BLaER1 (cell line): ENCODE measurements around the gene ZCCHC24.

Experiments used
- H3K27ac ChIP-seq: shearing (Covaris generic); formaldehyde crosslinking; 2 replicates; pipeline ENCODE4 v1.8.1; 2022
- H3K27me3 ChIP-seq: shearing (Covaris generic); formaldehyde crosslinking; 2 replicates; pipeline ENCODE4 v1.8.1; 2022
- H3K36me3 ChIP-seq: shearing (Covaris generic); formaldehyde crosslinking; 2 replicates; pipeline ENCODE4 v1.8.1; 2022
- H3K4me1 ChIP-seq: shearing (Covaris generic); formaldehyde crosslinking; 2 replicates; pipeline ENCODE4 v1.8.1; 2022
- H3K4me2 ChIP-seq: shearing (Covaris generic); formaldehyde crosslinking; 2 replicates; pipeline ENCODE4 v1.8.1; 2022
- H3K4me3 ChIP-seq: shearing (Covaris generic); formaldehyde crosslinking; 2 replicates; pipeline ENCODE4 v1.8.1; 2022
- H3K9ac ChIP-seq: shearing (Covaris generic); formaldehyde crosslinking; 2 replicates; pipeline ENCODE4 v1.8.1; 2022
- H3K9me3 ChIP-seq: shearing (Covaris generic); formaldehyde crosslinking; 2 replicates; pipeline ENCODE4 v1.8.1; 2022
- H4K20me1 ChIP-seq: shearing (Covaris generic); formaldehyde crosslinking; 2 replicates; pipeline ENCODE4 v1.8.1; 2022
- Cebpa-rat ChIP-seq: shearing (Covaris generic); IDR thresholded peaks from 2 replicates; pipeline ENCODE4 v1.8.1; 2022

ZCCHC24 gene

DNA sequence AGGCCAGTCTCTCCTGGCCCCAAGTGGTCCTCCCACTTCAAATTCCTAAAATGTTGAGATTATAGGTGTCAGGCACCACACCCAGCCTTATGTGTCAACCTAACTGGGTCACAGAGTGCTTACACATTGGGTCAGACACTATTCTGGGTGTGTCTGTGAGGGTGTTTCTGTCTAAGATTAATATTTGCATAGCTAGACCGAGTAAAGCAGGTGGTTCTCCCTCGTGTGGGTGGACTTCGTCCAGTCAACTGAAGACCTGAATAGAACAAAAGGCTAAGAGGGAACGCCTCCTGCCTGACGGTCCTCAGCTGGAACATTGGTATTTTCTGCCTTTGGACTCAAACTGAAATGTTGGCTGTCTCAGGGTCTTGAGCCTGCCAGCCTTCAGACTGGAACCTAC lies 86.6 kb downstream of the ZCCHC24 start:
- no peak for TF ChIP-seq Cebpa-rat
- Histone ChIP-seq H3K4me3 (no peak overlapping the region), H3K4me2 (no peak overlapping the region), H3K4me1 (peaks cover 13% of the 10 kb centered on the region), H3K27ac (no peak overlapping the region), H4K20me1 (peaks cover 28% of the 10 kb centered on the region), H3K9ac (no peak overlapping the region), H3K36me3 (peaks cover 46% of the 10 kb centered on the region), H3K27me3 (no peaks in the 10 kb centered on the region), H3K9me3 (peaks cover 6% of the 10 kb centered on the region; the same call in 1 of the 2 replicates)

DNA sequence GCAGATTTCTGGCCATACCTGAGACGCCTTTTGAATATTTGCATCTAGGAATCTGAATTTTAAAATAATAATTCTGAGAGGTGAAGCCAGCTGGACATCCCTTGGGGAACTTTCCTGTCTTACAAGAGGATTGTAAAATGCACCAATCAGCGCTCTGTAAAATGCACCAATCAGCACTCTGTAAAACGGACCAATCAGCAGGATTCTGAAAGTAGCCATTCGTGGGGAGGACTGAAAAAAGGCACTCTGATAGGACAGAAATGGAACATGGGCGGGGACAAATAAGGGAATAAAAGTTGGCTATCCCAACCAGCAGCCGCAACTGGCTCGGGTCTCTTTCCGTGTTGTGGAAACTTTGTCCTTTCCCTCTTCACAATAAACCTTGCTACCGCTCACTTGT lies 88.2 kb downstream of the ZCCHC24 start:
- H3K9ac ChIP-seq = no peak overlapping the region
- no peak overlapping the region for H3K27ac ChIP-seq
- H4K20me1 ChIP-seq = peaks cover 45% of the 10 kb centered on the region
- H3K9me3 ChIP-seq = peaks cover 6% of the 10 kb centered on the region; the same call in 1 of the 2 replicates
- no peak overlapping the region for H3K4me2 ChIP-seq
- H3K4me3 ChIP-seq = no peak overlapping the region
- no peak for TF ChIP-seq Cebpa-rat
- peaks cover 63% of the 10 kb centered on the region for H3K36me3 ChIP-seq
- no peaks in the 10 kb centered on the region for H3K27me3 ChIP-seq
- peaks cover 13% of the 10 kb centered on the region for H3K4me1 ChIP-seq

DNA sequence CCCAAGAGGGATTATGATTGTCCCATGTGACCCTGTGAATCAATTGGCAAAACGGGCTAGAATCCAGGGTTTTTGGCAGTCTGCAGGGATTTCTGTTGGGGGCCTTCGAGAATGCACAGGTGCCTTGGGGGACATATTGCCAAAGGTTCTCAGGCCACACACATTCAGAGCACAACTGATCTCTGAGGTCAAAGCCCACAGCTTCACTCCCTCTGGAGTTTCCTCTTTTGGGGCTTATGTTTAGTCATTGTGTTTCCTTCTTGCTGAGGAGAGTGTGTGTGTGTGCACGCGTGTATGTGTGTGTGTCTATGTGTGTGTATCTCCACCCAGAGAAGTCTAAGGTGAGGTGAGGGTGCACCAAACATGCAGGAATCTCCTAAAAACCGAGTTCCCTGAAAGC lies 89.3 kb downstream of the ZCCHC24 start:
- TF ChIP-seq Cebpa-rat = no peak
- Histone ChIP-seq H3K4me3 (no peak overlapping the region), H3K27me3 (no peaks in the 10 kb centered on the region), H4K20me1 (peaks cover 55% of the 10 kb centered on the region), H3K4me1 (peaks cover 13% of the 10 kb centered on the region), H3K4me2 (peak overlapping the region; percentile 36; the same call in 1 of the 2 replicates), H3K9ac (no peak overlapping the region), H3K27ac (no peak overlapping the region), H3K9me3 (peaks cover 6% of the 10 kb centered on the region; the same call in 1 of the 2 replicates), H3K36me3 (peaks cover 73% of the 10 kb centered on the region)

DNA sequence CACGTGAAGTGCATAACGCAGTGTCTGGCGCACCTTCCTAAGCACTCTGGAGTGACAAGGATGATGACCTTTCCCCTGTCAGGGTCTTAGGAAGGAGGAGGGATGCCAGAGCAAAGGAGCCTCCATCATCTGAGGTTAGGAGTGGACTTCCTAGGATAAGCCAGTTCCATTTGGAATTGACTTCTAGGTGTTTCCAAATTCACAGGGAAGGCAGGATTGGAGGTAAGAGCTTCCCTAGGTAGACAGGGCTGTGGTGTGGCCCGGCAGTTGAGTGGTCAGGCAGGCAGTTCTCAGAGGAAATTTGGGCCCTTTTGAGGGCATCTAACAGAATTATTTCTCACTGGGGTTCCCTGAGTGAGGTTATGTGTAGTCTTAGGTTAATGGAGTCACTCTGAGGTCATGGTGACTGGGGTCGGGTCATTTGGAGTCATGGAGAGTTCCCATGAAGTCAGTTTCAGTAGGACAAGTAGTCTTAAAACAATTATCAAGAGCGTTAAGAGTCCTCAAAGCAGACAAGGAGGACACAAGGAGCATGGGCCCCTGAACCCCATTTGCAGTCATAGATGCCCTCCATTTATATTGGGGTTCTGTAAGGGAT lies 89.9 kb downstream of the ZCCHC24 start:
- Histone ChIP-seq H3K4me3 (no peak overlapping the region), H3K27ac (no peak overlapping the region), H3K27me3 (no peaks in the 10 kb centered on the region), H4K20me1 (peaks cover 61% of the 10 kb centered on the region), H3K36me3 (peaks cover 79% of the 10 kb centered on the region), H3K9me3 (peaks cover 6% of the 10 kb centered on the region; the same call in 1 of the 2 replicates), H3K4me1 (peaks cover 13% of the 10 kb centered on the region), H3K4me2 (peak overlapping the region; percentile 36; the same call in 1 of the 2 replicates), H3K9ac (no peak overlapping the region)
- TF ChIP-seq Cebpa-rat = no peak

- Histone ChIP-seq H3K27ac (no peak overlapping the region), H3K9ac (no peak overlapping the region), H3K27me3 (no peaks in the 10 kb centered on the region), H3K4me2 (no peak overlapping the region), H3K4me3 (no peak overlapping the region), H4K20me1 (peaks cover 70% of the 10 kb centered on the region), H3K9me3 (peaks cover 6% of the 10 kb centered on the region; the same call in 1 of the 2 replicates), H3K36me3 (peaks cover 88% of the 10 kb centered on the region), H3K4me1 (peaks cover 19% of the 10 kb centered on the region)
- no peak for TF ChIP-seq Cebpa-rat
Observed at GRCh38 chr10:79354615-79355014, 90.8 kb downstream of the ZCCHC24 start.

DNA sequence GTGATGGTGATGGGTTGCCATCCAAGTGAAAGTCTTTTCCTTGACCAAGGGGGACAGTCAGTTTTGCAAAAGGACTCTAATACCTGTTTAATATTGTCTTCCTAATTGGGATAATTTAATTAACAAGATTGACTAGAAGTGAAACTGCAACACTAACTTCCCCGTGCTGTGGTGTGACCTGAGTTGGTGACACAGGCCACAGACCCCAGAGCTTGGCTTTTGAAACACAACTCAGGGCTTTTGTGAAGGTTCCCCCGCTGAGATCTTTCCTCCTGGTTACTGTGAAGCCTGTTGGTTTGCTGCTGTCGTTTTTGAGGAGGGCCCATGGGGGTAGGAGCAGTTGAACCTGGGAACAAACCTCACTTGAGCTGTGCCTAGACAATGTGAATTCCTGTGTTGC lies 91.3 kb downstream of the ZCCHC24 start:
- Histone ChIP-seq H3K27ac (no peak overlapping the region), H3K4me2 (no peak overlapping the region), H4K20me1 (peaks cover 75% of the 10 kb centered on the region), H3K9me3 (peaks cover 6% of the 10 kb centered on the region; the same call in 1 of the 2 replicates), H3K4me3 (no peak overlapping the region), H3K36me3 (peaks cover 92% of the 10 kb centered on the region), H3K4me1 (peaks cover 23% of the 10 kb centered on the region), H3K27me3 (no peaks in the 10 kb centered on the region), H3K9ac (no peak overlapping the region)
- no peak for TF ChIP-seq Cebpa-rat

GRCh38 chr10:79353726-79354125 lies 91.7 kb downstream of the ZCCHC24 start:
- Histone ChIP-seq H4K20me1 (peaks cover 79% of the 10 kb centered on the region), H3K36me3 (peaks cover 92% of the 10 kb centered on the region), H3K4me3 (no peak overlapping the region), H3K4me2 (no peak overlapping the region), H3K9ac (no peak overlapping the region), H3K27me3 (no peaks in the 10 kb centered on the region), H3K4me1 (peaks cover 27% of the 10 kb centered on the region), H3K9me3 (peaks cover 6% of the 10 kb centered on the region; the same call in 1 of the 2 replicates), H3K27ac (no peak overlapping the region)
- TF ChIP-seq Cebpa-rat = no peak

DNA sequence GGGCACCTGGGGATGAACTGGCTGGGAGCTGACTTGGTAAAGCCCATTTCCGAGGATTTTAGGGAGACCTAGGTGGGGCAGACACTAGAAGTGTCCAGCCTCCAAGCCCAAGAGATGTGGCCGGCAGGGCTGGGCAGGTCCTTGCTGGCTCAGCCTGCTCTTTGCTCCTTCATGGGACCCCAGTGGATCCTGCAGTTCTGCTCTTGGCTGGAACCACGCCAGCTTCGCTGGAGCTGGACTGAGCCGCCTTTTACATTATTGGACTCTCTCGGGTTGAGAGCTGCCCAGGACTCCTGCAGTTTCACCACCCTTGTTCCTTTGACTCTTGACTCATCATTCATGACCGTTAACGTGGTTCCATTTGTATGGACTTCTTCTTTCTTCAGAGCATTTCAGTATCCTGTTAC lies 92.4 kb downstream of the ZCCHC24 start:
- H3K27me3 ChIP-seq = no peaks in the 10 kb centered on the region
- H3K9me3 ChIP-seq = peaks cover 6% of the 10 kb centered on the region; the same call in 1 of the 2 replicates
- no peak for TF ChIP-seq Cebpa-rat
- H4K20me1 ChIP-seq = peaks cover 86% of the 10 kb centered on the region
- H3K36me3 ChIP-seq = peaks cover 93% of the 10 kb centered on the region
- H3K9ac ChIP-seq = no peak overlapping the region
- H3K27ac ChIP-seq = no peak overlapping the region
- H3K4me3 ChIP-seq = no peak overlapping the region
- H3K4me2 ChIP-seq = no peak overlapping the region
- peaks cover 35% of the 10 kb centered on the region for H3K4me1 ChIP-seq

- Histone ChIP-seq H3K4me2 (no peak overlapping the region), H3K9ac (no peak overlapping the region), H3K36me3 (peaks cover 87% of the 10 kb centered on the region), H3K27me3 (no peaks in the 10 kb centered on the region), H3K4me3 (no peak overlapping the region), H4K20me1 (peaks cover 86% of the 10 kb centered on the region), H3K4me1 (peaks cover 35% of the 10 kb centered on the region), H3K9me3 (peaks cover 4% of the 10 kb centered on the region; the same call in 1 of the 2 replicates), H3K27ac (no peak overlapping the region)
- no peak for TF ChIP-seq Cebpa-rat
Observed at GRCh38 chr10:79352035-79352877, 93.2 kb downstream of the ZCCHC24 start.

- no peaks in the 10 kb centered on the region for H3K27me3 ChIP-seq
- no peak overlapping the region for H3K9ac ChIP-seq
- no peak overlapping the region for H3K4me2 ChIP-seq
- H3K9me3 ChIP-seq = no peaks in the 10 kb centered on the region
- H3K36me3 ChIP-seq = peaks cover 78% of the 10 kb centered on the region
- peaks cover 83% of the 10 kb centered on the region for H4K20me1 ChIP-seq
- no peak for TF ChIP-seq Cebpa-rat
- H3K4me3 ChIP-seq = no peak overlapping the region
- H3K4me1 ChIP-seq = peaks cover 43% of the 10 kb centered on the region
- H3K27ac ChIP-seq = no peak overlapping the region
Observed at GRCh38 chr10:79351332-79351731, 94.1 kb downstream of the ZCCHC24 start.
